ENCODE data around the gene MORC2.

The MORC2 gene

DNA sequence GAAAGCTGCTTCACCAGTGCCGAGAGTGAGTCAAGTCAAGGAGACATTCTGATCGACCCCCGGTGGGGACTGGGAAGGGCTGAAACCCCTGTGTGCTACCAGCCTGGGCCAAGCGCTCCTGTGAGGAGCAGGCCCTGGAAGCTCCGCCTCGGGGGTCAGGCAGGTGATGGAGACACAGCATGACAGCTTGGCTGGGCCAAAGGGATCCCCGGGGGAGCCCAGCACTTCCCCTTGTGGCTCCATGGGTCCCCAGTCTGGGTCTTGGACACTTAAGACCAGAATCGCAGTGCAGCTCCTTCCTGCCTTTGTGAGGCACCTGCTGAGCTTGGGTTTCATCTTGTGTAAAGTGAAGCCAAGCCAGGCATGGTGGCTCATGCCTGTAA is 89.2 kb downstream of the MORC2 start:
- Histone ChIP-seq H3K27ac (no peak overlapping the region), H3K36me3 (ENCODE audit: insufficient read depth, low read length) (no peaks in the 10 kb centered on the region), H3K4me3 (no peak overlapping the region), H3K9ac (ENCODE audit: insufficient read length) (no peak overlapping the region), H3K9me3 (ENCODE audit: low read depth, low read length) (no peaks in the 10 kb centered on the region)
- DNase-seq (ENCODE audit: low read depth, low spot score), result no peak
- TF ChIP-seq FOXP2 (optimal IDR thresholded peaks at IDR 0.05; ENCODE audit: control extremely low read depth, extremely low read length, insufficient read depth), result no peak
- TF ChIP-seq EZH2 (IDR thresholded peaks at IDR 0.05), result no peak
- no peak for TF ChIP-seq POLR2AphosphoS5 (IDR thresholded peaks at IDR 0.05; ENCODE audit: borderline replicate concordance, low read depth, low read length)

DNA sequence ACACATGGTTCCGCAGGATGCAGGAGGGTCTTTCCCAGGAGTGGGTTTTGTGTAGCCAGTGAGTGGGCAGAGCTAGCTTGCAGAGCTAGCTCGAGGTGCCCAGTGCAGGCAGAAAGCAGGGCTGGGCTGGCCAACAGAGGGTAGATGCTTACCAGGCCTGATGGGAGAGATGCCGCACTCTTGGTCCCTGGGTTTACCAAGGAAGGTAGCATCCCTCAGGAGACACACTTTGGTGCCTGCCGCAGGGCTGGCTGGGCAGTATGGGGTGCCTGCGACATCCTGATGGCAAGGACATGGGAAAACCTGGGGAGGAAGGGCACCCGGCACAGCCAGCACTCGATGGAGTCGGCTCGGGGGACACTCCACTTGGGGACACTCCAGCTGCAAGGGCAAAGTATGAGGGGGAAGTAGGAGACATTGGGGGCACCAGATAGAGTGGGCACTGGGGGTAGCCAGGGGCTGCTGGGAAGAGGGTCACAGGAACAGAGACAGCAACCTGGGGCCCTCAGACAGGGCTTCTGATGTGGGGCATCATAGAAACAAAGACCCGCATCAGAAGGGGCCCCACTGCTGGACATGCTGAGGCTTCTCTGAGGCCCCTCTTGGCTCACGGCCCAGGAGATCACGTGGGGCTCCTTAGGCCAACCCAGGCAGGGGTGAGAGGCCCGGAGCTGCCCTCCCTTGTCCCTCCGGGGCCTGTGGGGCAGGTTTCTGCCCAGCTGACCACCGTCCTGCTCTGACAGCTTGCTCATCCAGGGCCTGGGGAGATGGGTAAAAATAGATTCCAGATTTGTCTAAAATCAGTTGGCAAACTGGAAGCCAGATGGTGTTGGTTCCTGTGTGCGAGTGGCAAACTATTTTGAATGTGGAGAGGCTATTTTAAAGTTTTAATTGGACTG is 89.8 kb downstream of the MORC2 start:
- H3K36me3 ChIP-seq (ENCODE audit: insufficient read depth, low read length), result no peaks in the 10 kb centered on the region
- H3K4me3 ChIP-seq, result no peak overlapping the region
- TF ChIP-seq EZH2 (IDR thresholded peaks at IDR 0.05) (no peak), POLR2AphosphoS5 (IDR thresholded peaks at IDR 0.05; ENCODE audit: borderline replicate concordance, low read depth, low read length) (no peak), FOXP2 (optimal IDR thresholded peaks at IDR 0.05; ENCODE audit: control extremely low read depth, extremely low read length, insufficient read depth) (no peak)
- no peaks in the 10 kb centered on the region for H3K9me3 ChIP-seq (ENCODE audit: low read depth, low read length)
- no peak overlapping the region for H3K27ac ChIP-seq
- no peak for DNase-seq (ENCODE audit: low read depth, low spot score)
- H3K9ac ChIP-seq (ENCODE audit: insufficient read length), result no peak overlapping the region

DNA sequence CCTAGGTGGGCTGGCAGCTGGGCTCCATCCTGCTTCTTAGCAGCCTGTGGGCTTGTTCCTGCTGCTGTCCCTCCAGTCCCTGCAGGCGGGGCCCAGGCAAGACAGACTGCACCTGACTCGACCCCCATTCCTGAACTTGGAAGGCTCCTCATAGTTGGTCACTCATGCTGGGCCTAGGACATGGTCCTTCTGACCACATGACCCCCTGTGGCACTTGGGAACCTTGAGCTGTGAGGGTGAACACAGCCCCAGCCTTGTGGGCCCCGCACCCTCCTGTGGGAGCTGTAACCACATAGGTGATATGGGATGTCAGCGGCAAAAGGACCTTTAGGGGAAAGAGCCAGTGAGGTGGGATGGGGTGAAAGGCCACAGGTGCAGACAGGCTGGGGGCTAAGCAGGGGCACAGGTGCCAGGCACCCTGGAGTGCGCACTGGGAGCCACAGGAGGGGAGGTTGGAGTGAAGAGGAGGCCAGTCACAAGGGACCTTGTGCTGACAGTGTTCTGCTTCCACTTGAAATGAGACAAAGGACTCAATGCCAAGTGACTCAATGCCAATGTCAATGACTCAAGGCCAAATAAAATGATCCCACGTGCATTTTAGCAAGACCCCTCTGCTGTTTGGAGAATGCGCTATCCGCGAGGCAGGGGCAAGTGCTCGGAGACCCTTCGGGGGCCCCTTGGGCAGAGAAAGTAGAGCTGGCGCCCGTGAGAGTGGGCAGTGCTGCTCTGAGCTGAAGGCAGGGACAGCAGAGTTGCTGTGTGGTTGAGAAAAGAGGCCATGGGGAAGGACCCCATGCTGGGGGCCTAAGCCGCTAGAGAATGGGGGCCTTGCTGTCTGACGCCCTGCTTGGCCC is 90.7 kb downstream of the MORC2 start:
- no peak for TF ChIP-seq EZH2 (IDR thresholded peaks at IDR 0.05)
- no peak for TF ChIP-seq FOXP2 (optimal IDR thresholded peaks at IDR 0.05; ENCODE audit: control extremely low read depth, extremely low read length, insufficient read depth)
- TF ChIP-seq POLR2AphosphoS5 (IDR thresholded peaks at IDR 0.05; ENCODE audit: borderline replicate concordance, low read depth, low read length), result no peak
- Histone ChIP-seq H3K36me3 (ENCODE audit: insufficient read depth, low read length) (no peaks in the 10 kb centered on the region), H3K9ac (ENCODE audit: insufficient read length) (no peak overlapping the region), H3K9me3 (ENCODE audit: low read depth, low read length) (no peaks in the 10 kb centered on the region), H3K4me3 (no peak overlapping the region), H3K27ac (no peak overlapping the region)
- no peak for DNase-seq (ENCODE audit: low read depth, low spot score)

DNA sequence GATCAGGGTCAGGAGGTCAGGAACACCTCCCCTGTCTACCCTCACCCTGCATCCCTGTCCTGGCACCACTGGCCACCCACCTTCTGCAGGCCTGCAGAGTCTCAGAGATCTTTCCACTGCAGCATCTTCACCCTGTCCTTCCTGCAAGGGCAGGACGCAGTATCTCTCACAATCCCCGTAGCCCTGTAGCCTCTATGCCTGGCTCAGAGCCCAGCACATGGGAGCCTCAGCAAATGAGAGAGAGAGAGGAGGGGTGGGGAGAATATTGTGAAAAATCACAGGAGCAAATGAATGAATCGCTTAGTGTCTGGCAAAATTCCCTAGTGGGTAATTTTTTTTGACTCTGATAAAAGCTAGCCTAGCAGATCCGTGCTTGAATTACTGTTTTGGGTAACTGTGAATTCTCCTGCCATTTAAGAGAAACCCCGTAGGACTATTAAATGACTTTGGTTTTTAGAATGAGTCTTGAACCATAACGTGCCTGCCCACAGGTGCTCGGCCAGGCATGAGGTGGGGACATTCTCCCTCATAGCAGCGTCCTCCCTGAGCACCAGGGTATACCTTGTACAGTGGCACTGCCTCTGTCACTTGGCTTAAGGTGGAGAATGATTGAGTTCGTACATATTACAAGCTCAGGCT is 91.5 kb downstream of the MORC2 start:
- no peaks in the 10 kb centered on the region for H3K9me3 ChIP-seq (ENCODE audit: low read depth, low read length)
- no peak for TF ChIP-seq POLR2AphosphoS5 (IDR thresholded peaks at IDR 0.05; ENCODE audit: borderline replicate concordance, low read depth, low read length)
- no peak for TF ChIP-seq FOXP2 (optimal IDR thresholded peaks at IDR 0.05; ENCODE audit: control extremely low read depth, extremely low read length, insufficient read depth)
- no peak for TF ChIP-seq EZH2 (IDR thresholded peaks at IDR 0.05)
- no peak overlapping the region for H3K27ac ChIP-seq
- no peaks in the 10 kb centered on the region for H3K36me3 ChIP-seq (ENCODE audit: insufficient read depth, low read length)
- H3K9ac ChIP-seq (ENCODE audit: insufficient read length), result no peak overlapping the region
- 0 out of 2 replicates have a peak overlapping the region, but pooled peaks have one; percentile 20 for H3K4me3 ChIP-seq
- peak; percentile 35 for DNase-seq (ENCODE audit: low read depth, low spot score)

DNA sequence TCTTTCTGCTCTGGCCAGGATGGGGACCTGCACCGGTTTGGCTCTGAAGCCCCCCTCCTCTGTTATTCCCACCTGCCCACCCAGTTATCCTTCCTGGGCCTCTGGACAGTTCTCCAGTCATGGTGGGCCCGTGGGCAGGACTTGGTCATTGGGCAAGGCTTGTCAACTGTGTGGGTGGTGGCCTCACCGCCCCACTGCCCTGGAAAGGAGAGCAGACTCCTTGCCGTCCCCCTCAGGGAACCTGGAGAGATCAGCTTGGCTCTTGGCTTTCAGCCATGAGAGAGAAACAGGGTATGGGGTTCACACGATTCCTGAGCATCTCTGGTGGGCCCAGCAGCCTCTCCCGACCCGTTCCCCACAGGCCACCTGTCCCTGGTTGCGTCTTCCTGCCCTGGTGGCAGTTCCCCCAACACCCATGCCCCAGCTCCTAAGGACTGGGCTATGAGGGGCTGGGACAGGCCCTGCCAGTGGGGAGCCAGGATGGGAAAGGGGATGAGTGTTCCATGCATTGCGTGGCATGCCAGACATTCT is 92.3 kb downstream of the MORC2 start:
- Histone ChIP-seq H3K36me3 (ENCODE audit: insufficient read depth, low read length) (no peaks in the 10 kb centered on the region), H3K9ac (ENCODE audit: insufficient read length) (no peak overlapping the region), H3K27ac (no peak overlapping the region), H3K4me3 (no peak overlapping the region), H3K9me3 (ENCODE audit: low read depth, low read length) (no peaks in the 10 kb centered on the region)
- DNase-seq (ENCODE audit: low read depth, low spot score), result no peak
- no peak for TF ChIP-seq FOXP2 (optimal IDR thresholded peaks at IDR 0.05; ENCODE audit: control extremely low read depth, extremely low read length, insufficient read depth)
- no peak for TF ChIP-seq EZH2 (IDR thresholded peaks at IDR 0.05)
- TF ChIP-seq POLR2AphosphoS5 (IDR thresholded peaks at IDR 0.05; ENCODE audit: borderline replicate concordance, low read depth, low read length), result no peak

GRCh38 chr22:30875481-30876215 is 92.9 kb downstream of the MORC2 start:
- no peak for TF ChIP-seq EZH2 (IDR thresholded peaks at IDR 0.05)
- no peak for TF ChIP-seq FOXP2 (optimal IDR thresholded peaks at IDR 0.05; ENCODE audit: control extremely low read depth, extremely low read length, insufficient read depth)
- no peak for TF ChIP-seq POLR2AphosphoS5 (IDR thresholded peaks at IDR 0.05; ENCODE audit: borderline replicate concordance, low read depth, low read length)
- Histone ChIP-seq H3K27ac (no peak overlapping the region), H3K36me3 (ENCODE audit: insufficient read depth, low read length) (no peaks in the 10 kb centered on the region), H3K9me3 (ENCODE audit: low read depth, low read length) (no peaks in the 10 kb centered on the region), H3K9ac (ENCODE audit: insufficient read length) (no peak overlapping the region), H3K4me3 (no peak overlapping the region)
- DNase-seq (ENCODE audit: low read depth, low spot score), result no peak

All from SK-N-MC (cell line).